HEK293 (cell line): Measurements from ENCODE around the gene BRINP2.
"Not testable (repeated sequence)": the region's sequence is repeated elsewhere in the genome, so short reads cannot be mapped to it uniquely, and the experiment has no call there.

ENCODE experiments used
- CTCF ChIA-PET: fragments of 350-600 bp; formaldehyde crosslinking; extraction: SDS; loops from one replicate; lab custom pipeline; 2021; ENCODE audit warnings: antibody characterized with exemption; lab: Yijun Ruan, JAX
- POLR2A ChIA-PET: fragments of 300-600 bp; formaldehyde crosslinking; extraction: SDS; loops from one replicate; lab custom pipeline; 2020; ENCODE audit warnings: antibody characterized with exemption, inconsistent platforms; lab: Yijun Ruan, JAX
- H3K27ac ChIP-seq: fragments of 200-500 bp; sonication (Bioruptor generic); 2 replicates; pipeline ENCODE4 v1.5.1; 2014; ENCODE audit warnings: low read depth, low read length, control low read depth, inconsistent platforms; ENCODE audit errors: extremely low read depth
- H3K36me3 ChIP-seq, 2 experiments: fragments of 200-500 bp in 1 of 2; sonication (Bioruptor generic) in 1 of 2; 1 replicate in 1 of 2; 2 replicates in 1 of 2; pipeline ENCODE4 v1.5.1; 2014 to 2017; ENCODE audit warnings: inconsistent platforms in 2 of 2, low read length in 2 of 2; ENCODE audit not compliant: control insufficient read depth in 2 of 2, insufficient read depth in 1 of 2
- H3K4me1 ChIP-seq: fragments of 200-500 bp; sonication (Bioruptor generic); 2 replicates; pipeline ENCODE4 v1.5.1; 2014; ENCODE audit warnings: mild to moderate bottlenecking, low read length, inconsistent platforms; ENCODE audit not compliant: control insufficient read depth, insufficient read depth
- H3K4me3 ChIP-seq: 2 replicates; pipeline ENCODE4 v1.5.1; 2011; ENCODE audit warnings: low read depth, mild to moderate bottlenecking, control low read depth, low read length, moderate library complexity
- H3K9me3 ChIP-seq: fragments of 200-500 bp; sonication (Bioruptor generic); 2 replicates; pipeline ENCODE4 v1.5.1; 2014; ENCODE audit warnings: low read depth, low read length, inconsistent platforms; ENCODE audit not compliant: control insufficient read depth, insufficient read depth
- GLI2 ChIP-seq: fragments of 450-650 bp; formaldehyde crosslinking; IDR thresholded peaks from 2 replicates; pipeline ENCODE4; 2017; ENCODE audit warnings: missing biosample characterization, missing genetic modification characterization, low read depth, borderline replicate concordance
- KLF9 ChIP-seq: fragments of 450-650 bp; formaldehyde crosslinking; IDR thresholded peaks from 2 replicates; pipeline ENCODE4 v1.5.1; 2016; ENCODE audit warnings: missing biosample characterization, missing genetic modification characterization, low read depth
- REPIN1 ChIP-seq: fragments of 450-650 bp; formaldehyde crosslinking; IDR thresholded peaks from 2 replicates; pipeline ENCODE4 v1.5.1; 2017; ENCODE audit warnings: missing biosample characterization, missing genetic modification characterization, low read depth
- ZFP41 ChIP-seq: fragments of 450-650 bp; formaldehyde crosslinking; IDR thresholded peaks from 2 replicates; pipeline ENCODE4 v1.5.1; 2016; ENCODE audit warnings: missing biosample characterization, missing genetic modification characterization, borderline replicate concordance
- ZNF133 ChIP-seq: fragments of 450-650 bp; formaldehyde crosslinking; IDR thresholded peaks from 2 replicates; pipeline ENCODE4 v1.5.1; 2016; ENCODE audit warnings: missing biosample characterization, missing genetic modification characterization
- ZNF2 ChIP-seq: fragments of 450-650 bp; formaldehyde crosslinking; IDR thresholded peaks from 2 replicates; pipeline ENCODE4 v1.5.1; 2016; ENCODE audit warnings: missing biosample characterization, missing genetic modification characterization
- ZNF221 ChIP-seq: fragments of 450-650 bp; formaldehyde crosslinking; IDR thresholded peaks from 2 replicates; pipeline ENCODE4 v1.5.1; 2017; ENCODE audit warnings: missing biosample characterization, missing genetic modification characterization, borderline replicate concordance
- ZNF274 ChIP-seq, 2 experiments: fragments of 200-500 bp in 1 of 2; fragments of 450-650 bp in 1 of 2; sonication (Bioruptor generic) in 1 of 2; formaldehyde crosslinking in 1 of 2; IDR thresholded peaks; 2 replicates each; pipeline versions ENCODE4 v1.5.1 to v1.6.1; 2014 to 2016; ENCODE audit warnings: borderline replicate concordance in 1 of 2, inconsistent platforms in 1 of 2, low read length in 1 of 2, missing biosample characterization in 1 of 2, missing genetic modification characterization in 1 of 2
- ZNF302 ChIP-seq: fragments of 450-650 bp; formaldehyde crosslinking; IDR thresholded peaks from 2 replicates; pipeline ENCODE4 v1.5.1; 2016; ENCODE audit warnings: missing biosample characterization, missing genetic modification characterization, low read depth
- ZNF660 ChIP-seq: fragments of 450-650 bp; IDR thresholded peaks from 2 replicates; pipeline ENCODE4 v1.5.1; 2018; ENCODE audit warnings: missing biosample characterization, mild to moderate bottlenecking, missing genetic modification characterization
- TF ChIP-seq, protein P1 (sequence below): fragments of 450-650 bp; formaldehyde crosslinking; IDR thresholded peaks from 2 replicates; pipeline ENCODE4 v1.5.1; 2016; ENCODE audit warnings: missing biosample characterization, missing genetic modification characterization, borderline replicate concordance
- TF ChIP-seq, protein P2 (sequence below): IDR thresholded peaks from 2 replicates; pipeline ENCODE4 v1.6.1; 2011; ENCODE audit warnings: mild to moderate bottlenecking, low read depth, low read length, borderline replicate concordance
- TF ChIP-seq, protein P3 (sequence below): fragments of 450-650 bp; formaldehyde crosslinking; IDR thresholded peaks from 2 replicates; pipeline ENCODE4 v1.5.1; 2017; ENCODE audit warnings: missing biosample characterization, missing genetic modification characterization

The BRINP2 gene

DNA sequence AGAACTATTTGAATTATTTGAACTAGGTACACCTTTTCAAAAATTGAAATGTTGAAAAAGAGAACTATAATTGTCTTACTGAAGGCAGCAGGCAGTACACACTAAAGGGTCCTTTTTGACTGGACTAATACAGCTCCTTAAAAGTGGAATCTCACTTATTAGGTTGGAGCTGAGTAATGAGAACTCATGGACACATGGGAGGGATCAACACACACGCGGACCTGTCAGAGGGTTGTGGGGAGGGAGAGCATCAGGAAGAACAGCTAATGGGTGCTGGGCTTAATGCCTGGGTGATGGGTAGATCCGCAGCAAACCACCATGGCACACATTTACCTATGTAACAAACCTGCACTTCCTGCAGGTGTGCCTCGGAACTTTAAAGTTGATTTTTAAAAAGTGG lies 145.0 kb downstream of the BRINP2 start (continued):
- TF ChIP-seq, protein P1, sequence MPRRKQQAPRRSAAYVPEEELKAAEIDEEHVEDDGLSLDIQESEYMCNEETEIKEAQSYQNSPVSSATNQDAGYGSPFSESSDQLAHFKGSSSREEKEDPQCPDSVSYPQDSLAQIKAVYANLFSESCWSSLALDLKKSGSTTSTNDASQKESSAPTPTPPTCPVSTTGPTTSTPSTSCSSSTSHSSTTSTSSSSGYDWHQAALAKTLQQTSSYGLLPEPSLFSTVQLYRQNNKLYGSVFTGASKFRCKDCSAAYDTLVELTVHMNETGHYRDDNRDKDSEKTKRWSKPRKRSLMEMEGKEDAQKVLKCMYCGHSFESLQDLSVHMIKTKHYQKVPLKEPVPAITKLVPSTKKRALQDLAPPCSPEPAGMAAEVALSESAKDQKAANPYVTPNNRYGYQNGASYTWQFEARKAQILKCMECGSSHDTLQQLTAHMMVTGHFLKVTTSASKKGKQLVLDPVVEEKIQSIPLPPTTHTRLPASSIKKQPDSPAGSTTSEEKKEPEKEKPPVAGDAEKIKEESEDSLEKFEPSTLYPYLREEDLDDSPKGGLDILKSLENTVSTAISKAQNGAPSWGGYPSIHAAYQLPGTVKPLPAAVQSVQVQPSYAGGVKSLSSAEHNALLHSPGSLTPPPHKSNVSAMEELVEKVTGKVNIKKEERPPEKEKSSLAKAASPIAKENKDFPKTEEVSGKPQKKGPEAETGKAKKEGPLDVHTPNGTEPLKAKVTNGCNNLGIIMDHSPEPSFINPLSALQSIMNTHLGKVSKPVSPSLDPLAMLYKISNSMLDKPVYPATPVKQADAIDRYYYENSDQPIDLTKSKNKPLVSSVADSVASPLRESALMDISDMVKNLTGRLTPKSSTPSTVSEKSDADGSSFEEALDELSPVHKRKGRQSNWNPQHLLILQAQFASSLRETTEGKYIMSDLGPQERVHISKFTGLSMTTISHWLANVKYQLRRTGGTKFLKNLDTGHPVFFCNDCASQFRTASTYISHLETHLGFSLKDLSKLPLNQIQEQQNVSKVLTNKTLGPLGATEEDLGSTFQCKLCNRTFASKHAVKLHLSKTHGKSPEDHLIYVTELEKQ (tag by site-specific recombination): no peak
- TF ChIP-seq ZNF660 (tag by site-specific recombination): no peak
- no peak for TF ChIP-seq ZNF274 (IDR thresholded peaks at IDR 0.05; ENCODE audit: low read length)
- no peak for TF ChIP-seq ZNF274 (tag by site-specific recombination; IDR thresholded peaks at IDR 0.05; ENCODE audit: borderline replicate concordance)
- TF ChIP-seq ZNF221 (tag by site-specific recombination): no peak

DNA sequence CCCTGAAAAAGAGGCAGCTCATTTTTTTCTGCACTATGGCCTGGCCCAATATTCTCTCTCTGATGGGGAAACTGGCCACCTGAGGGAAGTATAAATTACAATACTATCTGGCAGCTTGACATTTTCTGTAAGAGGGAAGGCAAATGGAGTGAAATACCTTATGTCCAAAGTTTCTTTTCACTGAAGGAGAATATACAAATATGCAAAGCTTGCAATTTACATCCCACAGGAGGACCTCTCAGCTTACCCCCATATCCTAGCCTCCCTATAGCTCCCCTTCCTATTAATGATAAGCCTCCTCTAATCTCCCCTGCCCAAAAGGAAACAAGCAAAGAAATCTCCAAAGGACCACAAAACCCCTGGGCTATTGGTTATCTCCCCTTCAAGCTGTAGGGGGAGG lies 150.7 kb downstream of the BRINP2 start:
- POLR2A ChIA-PET, H3K4me1 ChIP-seq, H3K9me3 ChIP-seq, H3K4me3 ChIP-seq, CTCF ChIA-PET, H3K27ac ChIP-seq, H3K36me3 ChIP-seq: not testable (repeated sequence)

DNA sequence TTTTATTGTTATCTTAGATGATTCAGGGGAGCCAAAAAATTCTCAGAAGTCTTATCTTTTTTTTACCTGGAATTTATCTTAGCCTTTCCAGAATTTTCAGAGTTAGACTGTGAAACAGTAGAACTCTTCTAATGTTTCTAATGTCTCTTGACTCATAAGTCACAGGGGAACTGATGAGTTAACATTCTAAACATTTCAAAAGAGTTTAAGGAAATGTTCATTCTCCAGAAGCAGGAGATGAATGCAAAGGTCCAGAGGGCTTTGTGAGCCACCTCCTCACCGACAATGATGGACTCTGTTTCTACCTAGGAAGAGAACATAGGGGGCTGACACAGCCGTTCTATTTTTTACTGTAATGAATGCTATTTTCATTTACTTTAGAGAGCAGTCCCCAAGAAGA lies 157.5 kb downstream of the BRINP2 start:
- Histone ChIP-seq H3K36me3 (no peaks in the 10 kb centered on the region), H3K9me3 (no peaks in the 10 kb centered on the region)
- TF ChIP-seq ZNF2 (no peak), ZNF133 (tag by site-specific recombination) (no peak), REPIN1 (no peak)
- TF ChIP-seq, protein P2, sequence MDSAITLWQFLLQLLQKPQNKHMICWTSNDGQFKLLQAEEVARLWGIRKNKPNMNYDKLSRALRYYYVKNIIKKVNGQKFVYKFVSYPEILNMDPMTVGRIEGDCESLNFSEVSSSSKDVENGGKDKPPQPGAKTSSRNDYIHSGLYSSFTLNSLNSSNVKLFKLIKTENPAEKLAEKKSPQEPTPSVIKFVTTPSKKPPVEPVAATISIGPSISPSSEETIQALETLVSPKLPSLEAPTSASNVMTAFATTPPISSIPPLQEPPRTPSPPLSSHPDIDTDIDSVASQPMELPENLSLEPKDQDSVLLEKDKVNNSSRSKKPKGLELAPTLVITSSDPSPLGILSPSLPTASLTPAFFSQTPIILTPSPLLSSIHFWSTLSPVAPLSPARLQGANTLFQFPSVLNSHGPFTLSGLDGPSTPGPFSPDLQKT: no peak
- TF ChIP-seq, protein P3, sequence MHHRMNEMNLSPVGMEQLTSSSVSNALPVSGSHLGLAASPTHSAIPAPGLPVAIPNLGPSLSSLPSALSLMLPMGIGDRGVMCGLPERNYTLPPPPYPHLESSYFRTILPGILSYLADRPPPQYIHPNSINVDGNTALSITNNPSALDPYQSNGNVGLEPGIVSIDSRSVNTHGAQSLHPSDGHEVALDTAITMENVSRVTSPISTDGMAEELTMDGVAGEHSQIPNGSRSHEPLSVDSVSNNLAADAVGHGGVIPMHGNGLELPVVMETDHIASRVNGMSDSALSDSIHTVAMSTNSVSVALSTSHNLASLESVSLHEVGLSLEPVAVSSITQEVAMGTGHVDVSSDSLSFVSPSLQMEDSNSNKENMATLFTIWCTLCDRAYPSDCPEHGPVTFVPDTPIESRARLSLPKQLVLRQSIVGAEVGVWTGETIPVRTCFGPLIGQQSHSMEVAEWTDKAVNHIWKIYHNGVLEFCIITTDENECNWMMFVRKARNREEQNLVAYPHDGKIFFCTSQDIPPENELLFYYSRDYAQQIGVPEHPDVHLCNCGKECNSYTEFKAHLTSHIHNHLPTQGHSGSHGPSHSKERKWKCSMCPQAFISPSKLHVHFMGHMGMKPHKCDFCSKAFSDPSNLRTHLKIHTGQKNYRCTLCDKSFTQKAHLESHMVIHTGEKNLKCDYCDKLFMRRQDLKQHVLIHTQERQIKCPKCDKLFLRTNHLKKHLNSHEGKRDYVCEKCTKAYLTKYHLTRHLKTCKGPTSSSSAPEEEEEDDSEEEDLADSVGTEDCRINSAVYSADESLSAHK: no peak
- TF ChIP-seq, all 188 proteins: peak for 0
- H3K4me3 ChIP-seq: no peak overlapping the region
- no peak overlapping the region for H3K27ac ChIP-seq
- H3K4me1 ChIP-seq: no peaks in the 10 kb centered on the region
- CTCF ChIA-PET: interaction anchor here (1.0 to 1.2 kb wide), 2 partner anchors 27 to 430 kb away, joined by 3 to 4 read pairs; no protein-coding TSS in a partner anchor
- POLR2A ChIA-PET: no interaction called here

DNA sequence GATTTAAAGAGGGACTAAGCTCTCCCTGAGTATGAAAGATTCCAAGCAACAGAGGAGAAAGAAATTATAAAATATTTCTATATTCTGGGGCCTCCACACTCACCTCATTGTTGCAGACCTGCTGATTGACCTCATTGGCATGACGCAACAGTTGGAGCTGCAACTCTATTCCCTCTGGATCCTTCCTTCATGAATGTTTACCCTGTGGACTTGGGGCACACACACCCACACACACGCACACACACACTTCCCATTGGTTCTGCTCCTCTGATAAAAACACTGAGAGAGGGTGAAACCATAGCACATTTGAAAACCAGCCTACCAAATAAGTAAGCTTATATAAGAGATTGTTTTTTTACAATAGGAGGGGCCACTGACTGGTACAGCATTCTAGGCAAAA lies 159.1 kb downstream of the BRINP2 start:
- no peak overlapping the region for H3K27ac ChIP-seq
- POLR2A ChIA-PET: no interaction called here
- CTCF ChIA-PET: interaction anchor here (1.5 kb wide), 1 partner anchor 25 kb away, joined by 4 read pairs; no protein-coding TSS in a partner anchor
- TF ChIP-seq GLI2 (tag by site-specific recombination) (no peak), ZFP41 (tag by site-specific recombination) (no peak), ZNF660 (tag by site-specific recombination) (no peak), ZNF302 (no peak), KLF9 (tag by site-specific recombination) (no peak)
- TF ChIP-seq, all 188 proteins: peak for 0
- 0 out of 2 replicates have a peak, but pooled peaks cover 2% of the 10 kb centered on the region for H3K4me1 ChIP-seq
- H3K36me3 ChIP-seq: no peaks in the 10 kb centered on the region
- H3K9me3 ChIP-seq: no peaks in the 10 kb centered on the region
- H3K4me3 ChIP-seq: no peak overlapping the region
